ENCODE results near the gene AIFM1. TPM values are rescaled to one million over a fixed set of nuclear protein-coding genes. Genes with fewer than 3 reads are reported as not detected.

The AIFM1 gene
- polyA plus RNA-seq, 1 of the 3 experiments (the other 2 are of a cell fraction), result 49.8 TPM

GRCh38 chrX:130098210-130098552 is 67.5 kb downstream of the AIFM1 start:
- no peak overlapping the region for H3K4me2 ChIP-seq
- ChIA-PET POLR2A (interaction anchor here (0.8 to 1.2 kb wide), 4 partner anchors 38 to 170 kb away, joined by 3 to 4 read pairs (median 4); partner anchors contain the start of genes RAB33A and ZNF280C), CTCF (interaction anchor here (0.6 to 3.1 kb wide), 10 partner anchors 10 to 140 kb away, joined by 3 to 19 read pairs (median 3); no protein-coding TSS in a partner anchor)
- H3K4me3 ChIP-seq (ENCODE audit: low read depth in 2 of 2, low read length in 1 of 2), result no peak overlapping the region
- no peak overlapping the region for H3K9ac ChIP-seq
- H3K36me3 ChIP-seq (replicated peaks in 1 of 2; ENCODE audit: control insufficient read depth in 1 of 2, insufficient read depth in 2 of 2, low read length in 1 of 2), result no peaks in the 10 kb centered on the region
- H2AFZ ChIP-seq (ENCODE audit: low read depth), result no peak overlapping the region
- peak overlapping the region in 1 of 2 experiments; percentile 73; a peak in 2 of 4 replicates for H3K27ac ChIP-seq (ENCODE audit: low read depth in 2 of 2, low read length in 1 of 2)
- DNase-seq, result no peak
- no peak for TF ChIP-seq TCF12 (IDR thresholded peaks at IDR 0.05)
- TF ChIP-seq, protein P1, sequence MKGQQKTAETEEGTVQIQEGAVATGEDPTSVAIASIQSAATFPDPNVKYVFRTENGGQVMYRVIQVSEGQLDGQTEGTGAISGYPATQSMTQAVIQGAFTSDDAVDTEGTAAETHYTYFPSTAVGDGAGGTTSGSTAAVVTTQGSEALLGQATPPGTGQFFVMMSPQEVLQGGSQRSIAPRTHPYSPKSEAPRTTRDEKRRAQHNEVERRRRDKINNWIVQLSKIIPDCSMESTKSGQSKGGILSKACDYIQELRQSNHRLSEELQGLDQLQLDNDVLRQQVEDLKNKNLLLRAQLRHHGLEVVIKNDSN (IDR thresholded peaks at IDR 0.05; ENCODE audit: borderline replicate concordance, low read depth), result no peak
- no peak for TF ChIP-seq GABPA (IDR thresholded peaks at IDR 0.05; ENCODE audit: low read depth)
- TF ChIP-seq RCOR1 (IDR thresholded peaks at IDR 0.05; ENCODE audit: low read length), result no peak
- no peak for TF ChIP-seq RFX5 (IDR thresholded peaks at IDR 0.05; ENCODE audit: low read length)
- TF ChIP-seq, protein P2, sequence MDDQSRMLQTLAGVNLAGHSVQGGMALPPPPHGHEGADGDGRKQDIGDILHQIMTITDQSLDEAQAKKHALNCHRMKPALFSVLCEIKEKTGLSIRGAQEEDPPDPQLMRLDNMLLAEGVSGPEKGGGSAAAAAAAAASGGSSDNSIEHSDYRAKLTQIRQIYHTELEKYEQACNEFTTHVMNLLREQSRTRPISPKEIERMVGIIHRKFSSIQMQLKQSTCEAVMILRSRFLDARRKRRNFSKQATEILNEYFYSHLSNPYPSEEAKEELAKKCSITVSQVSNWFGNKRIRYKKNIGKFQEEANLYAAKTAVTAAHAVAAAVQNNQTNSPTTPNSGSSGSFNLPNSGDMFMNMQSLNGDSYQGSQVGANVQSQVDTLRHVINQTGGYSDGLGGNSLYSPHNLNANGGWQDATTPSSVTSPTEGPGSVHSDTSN (IDR thresholded peaks at IDR 0.05), result no peak
- TF ChIP-seq RAD21 (IDR thresholded peaks at IDR 0.05; ENCODE audit: low read length), result no peak
- TF ChIP-seq NFIC (IDR thresholded peaks at IDR 0.05; ENCODE audit: borderline replicate concordance), result no peak
- TF ChIP-seq GATA2 (CRISPR knock-in tag; IDR thresholded peaks at IDR 0.05), result no peak
- TF ChIP-seq CHD2 (IDR thresholded peaks at IDR 0.05; ENCODE audit: low read length, partially characterized antibody), result no peak
- TF ChIP-seq RXRA (IDR thresholded peaks at IDR 0.05; ENCODE audit: borderline replicate concordance, low read depth), result no peak
- no peak for TF ChIP-seq MAX (IDR thresholded peaks at IDR 0.05; ENCODE audit: low read depth)
- TF ChIP-seq POLR2AphosphoS5 (IDR thresholded peaks at IDR 0.05; ENCODE audit: low read depth, low read length), result no peak
- H3K27me3 ChIP-seq (ENCODE audit: insufficient read depth), result no peaks in the 10 kb centered on the region; the same call in 1 of the 2 replicates
- peaks cover 6% of the 10 kb centered on the region; the same call in 1 of the 2 replicates for H4K20me1 ChIP-seq (ENCODE audit: insufficient read depth)
- no peaks in the 10 kb centered on the region for H3K9me3 ChIP-seq
- WGBS (ENCODE audit: low lambda C conversion rate), result 55% methylated on average over 5 of the region's 5 CpGs
- H3K4me1 ChIP-seq (ENCODE audit: control insufficient read depth in 1 of 2, insufficient read depth in 2 of 2, low read depth in 1 of 2, low read length in 1 of 2), result peaks cover 0 to 13% of the 10 kb centered on the region in 2 experiments; a peak in 1 of 4 replicates
- H3K79me2 ChIP-seq (ENCODE audit: insufficient read depth), result peaks cover 36% of the 10 kb centered on the region
- no peaks in the 10 kb centered on the region for H3K9me2 ChIP-seq
- no peaks in the 10 kb centered on the region for H3F3A ChIP-seq (replicated peaks; ENCODE audit: insufficient read depth)

GRCh38 chrX:130097507-130098209 is 68.0 kb downstream of the AIFM1 start:
- peak overlapping the region in 1 of 2 experiments; percentile 73; a peak in 2 of 4 replicates for H3K27ac ChIP-seq (ENCODE audit: low read depth in 2 of 2, low read length in 1 of 2)
- TF ChIP-seq, protein P1 (IDR thresholded peaks at IDR 0.05; ENCODE audit: borderline replicate concordance, low read depth), result no peak
- TF ChIP-seq FOXJ3 (CRISPR knock-in tag; IDR thresholded peaks at IDR 0.05) (peak; percentile 94; the same call in 1 of the 2 replicates), JUND (IDR thresholded peaks at IDR 0.05) (no peak), GATA2 (CRISPR knock-in tag; IDR thresholded peaks at IDR 0.05) (peak; percentile 99), MEF2A (IDR thresholded peaks at IDR 0.05; ENCODE audit: borderline replicate concordance, low read depth) (no peak), RXRA (IDR thresholded peaks at IDR 0.05; ENCODE audit: borderline replicate concordance, low read depth) (no peak), SMC3 (IDR thresholded peaks at IDR 0.05; ENCODE audit: low read depth, low read length) (no peak), TAF1 (IDR thresholded peaks at IDR 0.05; ENCODE audit: borderline replicate concordance, low read depth, low read length) (no peak), MAX (IDR thresholded peaks at IDR 0.05; ENCODE audit: low read depth) (no peak), RFX5 (IDR thresholded peaks at IDR 0.05; ENCODE audit: low read length) (no peak), GABPA (IDR thresholded peaks at IDR 0.05; ENCODE audit: low read depth) (no peak), EZH2phosphoT487 (IDR thresholded peaks at IDR 0.05; ENCODE audit: borderline replicate concordance, low read depth) (no peak), FOXM1 (IDR thresholded peaks at IDR 0.05; ENCODE audit: low read depth) (no peak)
- TF ChIP-seq, protein P3, sequence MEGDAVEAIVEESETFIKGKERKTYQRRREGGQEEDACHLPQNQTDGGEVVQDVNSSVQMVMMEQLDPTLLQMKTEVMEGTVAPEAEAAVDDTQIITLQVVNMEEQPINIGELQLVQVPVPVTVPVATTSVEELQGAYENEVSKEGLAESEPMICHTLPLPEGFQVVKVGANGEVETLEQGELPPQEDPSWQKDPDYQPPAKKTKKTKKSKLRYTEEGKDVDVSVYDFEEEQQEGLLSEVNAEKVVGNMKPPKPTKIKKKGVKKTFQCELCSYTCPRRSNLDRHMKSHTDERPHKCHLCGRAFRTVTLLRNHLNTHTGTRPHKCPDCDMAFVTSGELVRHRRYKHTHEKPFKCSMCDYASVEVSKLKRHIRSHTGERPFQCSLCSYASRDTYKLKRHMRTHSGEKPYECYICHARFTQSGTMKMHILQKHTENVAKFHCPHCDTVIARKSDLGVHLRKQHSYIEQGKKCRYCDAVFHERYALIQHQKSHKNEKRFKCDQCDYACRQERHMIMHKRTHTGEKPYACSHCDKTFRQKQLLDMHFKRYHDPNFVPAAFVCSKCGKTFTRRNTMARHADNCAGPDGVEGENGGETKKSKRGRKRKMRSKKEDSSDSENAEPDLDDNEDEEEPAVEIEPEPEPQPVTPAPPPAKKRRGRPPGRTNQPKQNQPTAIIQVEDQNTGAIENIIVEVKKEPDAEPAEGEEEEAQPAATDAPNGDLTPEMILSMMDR (IDR thresholded peaks at IDR 0.05), result no peak

More at GRCh38 chrX:130097507-130098209, 68.0 kb downstream of the AIFM1 start:
- H3K4me2 ChIP-seq, result no peak overlapping the region
- no peaks in the 10 kb centered on the region for H3K9me2 ChIP-seq
- H3K27me3 ChIP-seq (ENCODE audit: insufficient read depth), result no peaks in the 10 kb centered on the region; the same call in 1 of the 2 replicates
- no peaks in the 10 kb centered on the region for H3F3A ChIP-seq (replicated peaks; ENCODE audit: insufficient read depth)
- DNase-seq, result peak; percentile 88
- no peak overlapping the region for H3K4me3 ChIP-seq (ENCODE audit: low read depth in 2 of 2, low read length in 1 of 2)
- 26% methylated on average over 11 of the region's 14 CpGs for WGBS (ENCODE audit: low lambda C conversion rate)
- no peaks in the 10 kb centered on the region for H3K36me3 ChIP-seq (replicated peaks in 1 of 2; ENCODE audit: control insufficient read depth in 1 of 2, insufficient read depth in 2 of 2, low read length in 1 of 2)
- peaks cover 0 to 13% of the 10 kb centered on the region in 2 experiments; a peak in 1 of 4 replicates for H3K4me1 ChIP-seq (ENCODE audit: control insufficient read depth in 1 of 2, insufficient read depth in 2 of 2, low read depth in 1 of 2, low read length in 1 of 2)
- POLR2A ChIA-PET, result interaction anchor here (0.7 to 1.2 kb wide), 5 partner anchors 37 to 171 kb away, joined by 3 to 4 read pairs (median 3); partner anchors contain the start of genes RAB33A and ZNF280C
- peaks cover 6% of the 10 kb centered on the region; the same call in 1 of the 2 replicates for H4K20me1 ChIP-seq (ENCODE audit: insufficient read depth)
- H3K9ac ChIP-seq, result no peak overlapping the region
- peaks cover 31% of the 10 kb centered on the region for H3K79me2 ChIP-seq (ENCODE audit: insufficient read depth)
- no peak overlapping the region for H2AFZ ChIP-seq (ENCODE audit: low read depth)
- no peaks in the 10 kb centered on the region for H3K9me3 ChIP-seq
- CTCF ChIA-PET, result interaction anchor here (0.6 to 3.1 kb wide), 10 partner anchors 9 to 140 kb away, joined by 3 to 19 read pairs (median 3); no protein-coding TSS in a partner anchor
